ENCODE measurements around the gene ZFP36L1. TPM values are rescaled to one million over a fixed set of nuclear protein-coding genes. Genes with fewer than 3 reads are reported as not detected.

ZFP36L1 gene
- total and polyA plus RNA-seq, 9 of the 15 experiments (the other 6 are each of a cell fraction or from before 2014, with no cell fraction given): 1.3 to 26.6 (median 3.7) TPM

DNA sequence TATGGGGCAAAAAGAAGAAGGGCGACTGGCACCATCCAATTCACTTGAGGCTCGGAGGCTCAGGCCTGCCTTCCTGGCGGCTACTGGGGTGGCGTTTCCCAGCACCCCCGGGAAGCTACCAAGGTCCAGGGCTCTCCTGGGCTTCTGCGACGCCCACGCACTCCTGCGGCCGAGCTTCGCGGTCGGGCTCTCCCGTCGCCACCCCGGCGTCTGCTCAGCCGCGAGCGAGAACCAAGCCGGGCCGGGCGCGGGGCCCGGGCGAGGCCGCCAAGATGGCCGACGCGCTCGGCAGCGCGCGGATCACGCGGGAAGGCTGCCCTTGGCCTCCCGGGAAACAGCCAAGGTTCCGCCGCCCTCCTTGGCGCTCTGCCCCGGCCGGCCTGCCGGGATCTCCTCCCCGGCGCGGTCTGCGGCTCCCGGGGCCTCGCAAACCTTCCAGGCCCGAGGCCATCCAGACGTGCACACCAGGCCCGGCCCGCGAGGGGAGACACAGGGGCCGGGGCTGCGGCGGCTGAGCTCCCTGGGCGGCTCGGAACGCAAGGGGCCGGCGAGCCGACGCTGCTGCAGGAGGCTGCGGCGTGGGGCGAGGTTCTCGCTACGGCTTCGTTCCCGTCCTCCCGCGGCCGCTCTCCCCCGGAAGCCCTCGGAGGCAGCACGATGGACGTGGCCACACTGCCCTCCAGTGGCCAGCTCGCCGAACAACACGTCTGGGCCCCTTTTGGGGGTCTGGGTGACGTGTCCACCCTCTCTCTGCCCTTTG, 23.5 kb upstream of the ZFP36L1 start (continued):
- TF ChIP-seq, protein P1, sequence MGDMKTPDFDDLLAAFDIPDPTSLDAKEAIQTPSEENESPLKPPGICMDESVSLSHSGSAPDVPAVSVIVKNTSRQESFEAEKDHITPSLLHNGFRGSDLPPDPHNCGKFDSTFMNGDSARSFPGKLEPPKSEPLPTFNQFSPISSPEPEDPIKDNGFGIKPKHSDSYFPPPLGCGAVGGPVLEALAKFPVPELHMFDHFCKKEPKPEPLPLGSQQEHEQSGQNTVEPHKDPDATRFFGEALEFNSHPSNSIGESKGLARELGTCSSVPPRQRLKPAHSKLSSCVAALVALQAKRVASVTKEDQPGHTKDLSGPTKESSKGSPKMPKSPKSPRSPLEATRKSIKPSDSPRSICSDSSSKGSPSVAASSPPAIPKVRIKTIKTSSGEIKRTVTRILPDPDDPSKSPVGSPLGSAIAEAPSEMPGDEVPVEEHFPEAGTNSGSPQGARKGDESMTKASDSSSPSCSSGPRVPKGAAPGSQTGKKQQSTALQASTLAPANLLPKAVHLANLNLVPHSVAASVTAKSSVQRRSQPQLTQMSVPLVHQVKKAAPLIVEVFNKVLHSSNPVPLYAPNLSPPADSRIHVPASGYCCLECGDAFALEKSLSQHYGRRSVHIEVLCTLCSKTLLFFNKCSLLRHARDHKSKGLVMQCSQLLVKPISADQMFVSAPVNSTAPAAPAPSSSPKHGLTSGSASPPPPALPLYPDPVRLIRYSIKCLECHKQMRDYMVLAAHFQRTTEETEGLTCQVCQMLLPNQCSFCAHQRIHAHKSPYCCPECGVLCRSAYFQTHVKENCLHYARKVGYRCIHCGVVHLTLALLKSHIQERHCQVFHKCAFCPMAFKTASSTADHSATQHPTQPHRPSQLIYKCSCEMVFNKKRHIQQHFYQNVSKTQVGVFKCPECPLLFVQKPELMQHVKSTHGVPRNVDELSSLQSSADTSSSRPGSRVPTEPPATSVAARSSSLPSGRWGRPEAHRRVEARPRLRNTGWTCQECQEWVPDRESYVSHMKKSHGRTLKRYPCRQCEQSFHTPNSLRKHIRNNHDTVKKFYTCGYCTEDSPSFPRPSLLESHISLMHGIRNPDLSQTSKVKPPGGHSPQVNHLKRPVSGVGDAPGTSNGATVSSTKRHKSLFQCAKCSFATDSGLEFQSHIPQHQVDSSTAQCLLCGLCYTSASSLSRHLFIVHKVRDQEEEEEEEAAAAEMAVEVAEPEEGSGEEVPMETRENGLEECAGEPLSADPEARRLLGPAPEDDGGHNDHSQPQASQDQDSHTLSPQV (IDR thresholded peaks at IDR 0.05): peak; percentile 99
- TF ChIP-seq ETV5 (CRISPR knock-in tag; IDR thresholded peaks at IDR 0.05; ENCODE audit: low read depth) (peak; percentile 47; the same call in 1 of the 2 replicates), CREB1 (IDR thresholded peaks at IDR 0.05) (no peak), CREB1 (CRISPR knock-in tag; IDR thresholded peaks at IDR 0.05) (peak; percentile 49; the same call in 1 of the 2 replicates), ARHGAP35 (IDR thresholded peaks at IDR 0.05; ENCODE audit: partially characterized antibody) (no peak), ZNF217 (CRISPR knock-in tag; IDR thresholded peaks at IDR 0.05) (no peak), ZNF551 (CRISPR knock-in tag; IDR thresholded peaks at IDR 0.05) (no peak), SMARCB1 (IDR thresholded peaks at IDR 0.05; ENCODE audit: insufficient read length, low read depth) (no peak), CXXC5 (CRISPR knock-in tag; IDR thresholded peaks at IDR 0.05) (peak; percentile 88), ZNF134 (CRISPR knock-in tag; conservative IDR thresholded peaks at IDR 0.05) (0 out of 2 replicates have a peak, but pooled peaks have one; percentile 20), RBM34 (IDR thresholded peaks at IDR 0.05; ENCODE audit: borderline replicate concordance, insufficient read depth, low read length) (no peak), SP1 (CRISPR knock-in tag; IDR thresholded peaks at IDR 0.05) (peak; percentile 64)
- TF ChIP-seq, protein P2, sequence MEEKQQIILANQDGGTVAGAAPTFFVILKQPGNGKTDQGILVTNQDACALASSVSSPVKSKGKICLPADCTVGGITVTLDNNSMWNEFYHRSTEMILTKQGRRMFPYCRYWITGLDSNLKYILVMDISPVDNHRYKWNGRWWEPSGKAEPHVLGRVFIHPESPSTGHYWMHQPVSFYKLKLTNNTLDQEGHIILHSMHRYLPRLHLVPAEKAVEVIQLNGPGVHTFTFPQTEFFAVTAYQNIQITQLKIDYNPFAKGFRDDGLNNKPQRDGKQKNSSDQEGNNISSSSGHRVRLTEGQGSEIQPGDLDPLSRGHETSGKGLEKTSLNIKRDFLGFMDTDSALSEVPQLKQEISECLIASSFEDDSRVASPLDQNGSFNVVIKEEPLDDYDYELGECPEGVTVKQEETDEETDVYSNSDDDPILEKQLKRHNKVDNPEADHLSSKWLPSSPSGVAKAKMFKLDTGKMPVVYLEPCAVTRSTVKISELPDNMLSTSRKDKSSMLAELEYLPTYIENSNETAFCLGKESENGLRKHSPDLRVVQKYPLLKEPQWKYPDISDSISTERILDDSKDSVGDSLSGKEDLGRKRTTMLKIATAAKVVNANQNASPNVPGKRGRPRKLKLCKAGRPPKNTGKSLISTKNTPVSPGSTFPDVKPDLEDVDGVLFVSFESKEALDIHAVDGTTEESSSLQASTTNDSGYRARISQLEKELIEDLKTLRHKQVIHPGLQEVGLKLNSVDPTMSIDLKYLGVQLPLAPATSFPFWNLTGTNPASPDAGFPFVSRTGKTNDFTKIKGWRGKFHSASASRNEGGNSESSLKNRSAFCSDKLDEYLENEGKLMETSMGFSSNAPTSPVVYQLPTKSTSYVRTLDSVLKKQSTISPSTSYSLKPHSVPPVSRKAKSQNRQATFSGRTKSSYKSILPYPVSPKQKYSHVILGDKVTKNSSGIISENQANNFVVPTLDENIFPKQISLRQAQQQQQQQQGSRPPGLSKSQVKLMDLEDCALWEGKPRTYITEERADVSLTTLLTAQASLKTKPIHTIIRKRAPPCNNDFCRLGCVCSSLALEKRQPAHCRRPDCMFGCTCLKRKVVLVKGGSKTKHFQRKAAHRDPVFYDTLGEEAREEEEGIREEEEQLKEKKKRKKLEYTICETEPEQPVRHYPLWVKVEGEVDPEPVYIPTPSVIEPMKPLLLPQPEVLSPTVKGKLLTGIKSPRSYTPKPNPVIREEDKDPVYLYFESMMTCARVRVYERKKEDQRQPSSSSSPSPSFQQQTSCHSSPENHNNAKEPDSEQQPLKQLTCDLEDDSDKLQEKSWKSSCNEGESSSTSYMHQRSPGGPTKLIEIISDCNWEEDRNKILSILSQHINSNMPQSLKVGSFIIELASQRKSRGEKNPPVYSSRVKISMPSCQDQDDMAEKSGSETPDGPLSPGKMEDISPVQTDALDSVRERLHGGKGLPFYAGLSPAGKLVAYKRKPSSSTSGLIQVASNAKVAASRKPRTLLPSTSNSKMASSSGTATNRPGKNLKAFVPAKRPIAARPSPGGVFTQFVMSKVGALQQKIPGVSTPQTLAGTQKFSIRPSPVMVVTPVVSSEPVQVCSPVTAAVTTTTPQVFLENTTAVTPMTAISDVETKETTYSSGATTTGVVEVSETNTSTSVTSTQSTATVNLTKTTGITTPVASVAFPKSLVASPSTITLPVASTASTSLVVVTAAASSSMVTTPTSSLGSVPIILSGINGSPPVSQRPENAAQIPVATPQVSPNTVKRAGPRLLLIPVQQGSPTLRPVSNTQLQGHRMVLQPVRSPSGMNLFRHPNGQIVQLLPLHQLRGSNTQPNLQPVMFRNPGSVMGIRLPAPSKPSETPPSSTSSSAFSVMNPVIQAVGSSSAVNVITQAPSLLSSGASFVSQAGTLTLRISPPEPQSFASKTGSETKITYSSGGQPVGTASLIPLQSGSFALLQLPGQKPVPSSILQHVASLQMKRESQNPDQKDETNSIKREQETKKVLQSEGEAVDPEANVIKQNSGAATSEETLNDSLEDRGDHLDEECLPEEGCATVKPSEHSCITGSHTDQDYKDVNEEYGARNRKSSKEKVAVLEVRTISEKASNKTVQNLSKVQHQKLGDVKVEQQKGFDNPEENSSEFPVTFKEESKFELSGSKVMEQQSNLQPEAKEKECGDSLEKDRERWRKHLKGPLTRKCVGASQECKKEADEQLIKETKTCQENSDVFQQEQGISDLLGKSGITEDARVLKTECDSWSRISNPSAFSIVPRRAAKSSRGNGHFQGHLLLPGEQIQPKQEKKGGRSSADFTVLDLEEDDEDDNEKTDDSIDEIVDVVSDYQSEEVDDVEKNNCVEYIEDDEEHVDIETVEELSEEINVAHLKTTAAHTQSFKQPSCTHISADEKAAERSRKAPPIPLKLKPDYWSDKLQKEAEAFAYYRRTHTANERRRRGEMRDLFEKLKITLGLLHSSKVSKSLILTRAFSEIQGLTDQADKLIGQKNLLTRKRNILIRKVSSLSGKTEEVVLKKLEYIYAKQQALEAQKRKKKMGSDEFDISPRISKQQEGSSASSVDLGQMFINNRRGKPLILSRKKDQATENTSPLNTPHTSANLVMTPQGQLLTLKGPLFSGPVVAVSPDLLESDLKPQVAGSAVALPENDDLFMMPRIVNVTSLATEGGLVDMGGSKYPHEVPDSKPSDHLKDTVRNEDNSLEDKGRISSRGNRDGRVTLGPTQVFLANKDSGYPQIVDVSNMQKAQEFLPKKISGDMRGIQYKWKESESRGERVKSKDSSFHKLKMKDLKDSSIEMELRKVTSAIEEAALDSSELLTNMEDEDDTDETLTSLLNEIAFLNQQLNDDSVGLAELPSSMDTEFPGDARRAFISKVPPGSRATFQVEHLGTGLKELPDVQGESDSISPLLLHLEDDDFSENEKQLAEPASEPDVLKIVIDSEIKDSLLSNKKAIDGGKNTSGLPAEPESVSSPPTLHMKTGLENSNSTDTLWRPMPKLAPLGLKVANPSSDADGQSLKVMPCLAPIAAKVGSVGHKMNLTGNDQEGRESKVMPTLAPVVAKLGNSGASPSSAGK (IDR thresholded peaks at IDR 0.05): peak; percentile 97
